ENCODE data around the gene SLC6A19. TPM values are rescaled to one million over a fixed set of nuclear protein-coding genes. Genes with fewer than 3 reads are reported as not detected.

Gene SLC6A19
- total and polyA plus RNA-seq, 2 of the 13 experiments (the other 11 are each of a cell fraction or from before 2014, with no cell fraction given), result 0.02 TPM; not detected in 1

DNA sequence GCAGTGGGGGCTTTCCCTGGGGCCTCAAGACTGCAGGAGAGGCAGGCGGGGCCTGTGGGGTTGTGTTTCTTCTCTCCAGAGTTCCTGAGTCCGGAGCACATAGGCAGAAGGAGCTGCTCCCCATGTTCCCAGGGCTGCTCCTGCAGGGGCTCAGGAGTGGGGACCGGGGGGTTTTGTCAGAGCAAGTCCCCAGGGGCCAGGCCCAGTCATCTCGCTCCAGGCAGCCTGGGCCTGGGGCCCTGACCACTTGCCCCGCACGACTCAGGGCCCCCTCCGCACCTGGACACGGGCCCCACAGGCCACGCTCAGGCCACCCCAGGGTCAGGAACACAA, 22.0 kb upstream of the SLC6A19 start:
- intact Hi-C loops (cut with micrococcal nuclease; ENCODE audit: unreplicated experiment), result no loop called here
- POLR2A ChIA-PET, result interaction anchor here (1.6 to 2.6 kb wide), 3 partner anchors 18 to 73 kb away, joined by 7 to 8 read pairs (median 7); no protein-coding TSS in a partner anchor

More for the DNA sequence above, 22.0 kb upstream of the SLC6A19 start:
- Histone ChIP-seq H3K27ac (ENCODE audit: extremely low read length, insufficient read depth, low read length) (no peak overlapping the region), H3K4me3 (replicated peaks in 1 of 3; ENCODE audit: insufficient read depth in 1 of 3, low read depth in 2 of 3, low read length in 3 of 3) (no peak overlapping the region), H3K79me2 (ENCODE audit: insufficient read depth, low read length) (no peaks in the 10 kb centered on the region), H4K20me1 (ENCODE audit: insufficient read depth, low read length) (no peaks in the 10 kb centered on the region), H3K4me2 (ENCODE audit: low read depth, low read length) (no peak overlapping the region), H2AFZ (ENCODE audit: low read length) (no peak overlapping the region), H3K36me3 (replicated peaks in 1 of 2; ENCODE audit: control insufficient read depth in 1 of 2, insufficient read depth in 2 of 2, low read length in 2 of 2) (no peaks in the 10 kb centered on the region), H3K27me3 (ENCODE audit: control insufficient read depth in 1 of 2, insufficient read depth in 2 of 2, low read length in 2 of 2) (no peaks in the 10 kb centered on the region; a peak in 1 of 5 replicates), H3K9me3 (ENCODE audit: low read length) (no peaks in the 10 kb centered on the region), H3K9ac (ENCODE audit: insufficient read depth, low read depth, low read length) (no peak overlapping the region), H3K4me1 (ENCODE audit: insufficient read depth, low read length) (peaks cover 69% of the 10 kb centered on the region)
- no peak for FAIRE-seq
- WGBS (ENCODE audit: low lambda C conversion rate), result 95% methylated on average over 5 of the region's 9 CpGs
- ATAC-seq, result no peak
- no TSS peak for BruUV-seq (replicated peaks)
- no peak for TF ChIP-seq ZNF780A (CRISPR knock-in tag; IDR thresholded peaks at IDR 0.05)
- TF ChIP-seq ISX (CRISPR knock-in tag; conservative IDR thresholded peaks at IDR 0.05), result no peak
- TF ChIP-seq ETV5 (CRISPR knock-in tag; IDR thresholded peaks at IDR 0.05; ENCODE audit: borderline replicate concordance), result no peak
- no peak for TF ChIP-seq MATR3 (CRISPR knock-in tag; IDR thresholded peaks at IDR 0.05)
- TF ChIP-seq, protein P1, sequence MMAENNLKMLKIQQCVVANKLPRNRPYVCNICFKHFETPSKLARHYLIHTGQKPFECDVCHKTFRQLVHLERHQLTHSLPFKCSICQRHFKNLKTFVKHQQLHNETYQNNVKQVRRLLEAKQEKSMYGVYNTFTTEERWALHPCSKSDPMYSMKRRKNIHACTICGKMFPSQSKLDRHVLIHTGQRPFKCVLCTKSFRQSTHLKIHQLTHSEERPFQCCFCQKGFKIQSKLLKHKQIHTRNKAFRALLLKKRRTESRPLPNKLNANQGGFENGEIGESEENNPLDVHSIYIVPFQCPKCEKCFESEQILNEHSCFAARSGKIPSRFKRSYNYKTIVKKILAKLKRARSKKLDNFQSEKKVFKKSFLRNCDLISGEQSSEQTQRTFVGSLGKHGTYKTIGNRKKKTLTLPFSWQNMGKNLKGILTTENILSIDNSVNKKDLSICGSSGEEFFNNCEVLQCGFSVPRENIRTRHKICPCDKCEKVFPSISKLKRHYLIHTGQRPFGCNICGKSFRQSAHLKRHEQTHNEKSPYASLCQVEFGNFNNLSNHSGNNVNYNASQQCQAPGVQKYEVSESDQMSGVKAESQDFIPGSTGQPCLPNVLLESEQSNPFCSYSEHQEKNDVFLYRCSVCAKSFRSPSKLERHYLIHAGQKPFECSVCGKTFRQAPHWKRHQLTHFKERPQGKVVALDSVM (CRISPR knock-in tag; IDR thresholded peaks at IDR 0.05), result no peak
- no peak for TF ChIP-seq ZNF296 (CRISPR knock-in tag; conservative IDR thresholded peaks at IDR 0.05)
- TF ChIP-seq ZBTB8A (CRISPR knock-in tag; IDR thresholded peaks at IDR 0.05; ENCODE audit: borderline replicate concordance, low read depth), result no peak
- TF ChIP-seq ZNF598 (CRISPR knock-in tag; IDR thresholded peaks at IDR 0.05; ENCODE audit: borderline replicate concordance), result no peak
- no peak for TF ChIP-seq PAWR (CRISPR knock-in tag; IDR thresholded peaks at IDR 0.05; ENCODE audit: borderline replicate concordance)
- TF ChIP-seq ZNF543 (CRISPR knock-in tag; IDR thresholded peaks at IDR 0.05), result no peak
- TF ChIP-seq, protein P2, sequence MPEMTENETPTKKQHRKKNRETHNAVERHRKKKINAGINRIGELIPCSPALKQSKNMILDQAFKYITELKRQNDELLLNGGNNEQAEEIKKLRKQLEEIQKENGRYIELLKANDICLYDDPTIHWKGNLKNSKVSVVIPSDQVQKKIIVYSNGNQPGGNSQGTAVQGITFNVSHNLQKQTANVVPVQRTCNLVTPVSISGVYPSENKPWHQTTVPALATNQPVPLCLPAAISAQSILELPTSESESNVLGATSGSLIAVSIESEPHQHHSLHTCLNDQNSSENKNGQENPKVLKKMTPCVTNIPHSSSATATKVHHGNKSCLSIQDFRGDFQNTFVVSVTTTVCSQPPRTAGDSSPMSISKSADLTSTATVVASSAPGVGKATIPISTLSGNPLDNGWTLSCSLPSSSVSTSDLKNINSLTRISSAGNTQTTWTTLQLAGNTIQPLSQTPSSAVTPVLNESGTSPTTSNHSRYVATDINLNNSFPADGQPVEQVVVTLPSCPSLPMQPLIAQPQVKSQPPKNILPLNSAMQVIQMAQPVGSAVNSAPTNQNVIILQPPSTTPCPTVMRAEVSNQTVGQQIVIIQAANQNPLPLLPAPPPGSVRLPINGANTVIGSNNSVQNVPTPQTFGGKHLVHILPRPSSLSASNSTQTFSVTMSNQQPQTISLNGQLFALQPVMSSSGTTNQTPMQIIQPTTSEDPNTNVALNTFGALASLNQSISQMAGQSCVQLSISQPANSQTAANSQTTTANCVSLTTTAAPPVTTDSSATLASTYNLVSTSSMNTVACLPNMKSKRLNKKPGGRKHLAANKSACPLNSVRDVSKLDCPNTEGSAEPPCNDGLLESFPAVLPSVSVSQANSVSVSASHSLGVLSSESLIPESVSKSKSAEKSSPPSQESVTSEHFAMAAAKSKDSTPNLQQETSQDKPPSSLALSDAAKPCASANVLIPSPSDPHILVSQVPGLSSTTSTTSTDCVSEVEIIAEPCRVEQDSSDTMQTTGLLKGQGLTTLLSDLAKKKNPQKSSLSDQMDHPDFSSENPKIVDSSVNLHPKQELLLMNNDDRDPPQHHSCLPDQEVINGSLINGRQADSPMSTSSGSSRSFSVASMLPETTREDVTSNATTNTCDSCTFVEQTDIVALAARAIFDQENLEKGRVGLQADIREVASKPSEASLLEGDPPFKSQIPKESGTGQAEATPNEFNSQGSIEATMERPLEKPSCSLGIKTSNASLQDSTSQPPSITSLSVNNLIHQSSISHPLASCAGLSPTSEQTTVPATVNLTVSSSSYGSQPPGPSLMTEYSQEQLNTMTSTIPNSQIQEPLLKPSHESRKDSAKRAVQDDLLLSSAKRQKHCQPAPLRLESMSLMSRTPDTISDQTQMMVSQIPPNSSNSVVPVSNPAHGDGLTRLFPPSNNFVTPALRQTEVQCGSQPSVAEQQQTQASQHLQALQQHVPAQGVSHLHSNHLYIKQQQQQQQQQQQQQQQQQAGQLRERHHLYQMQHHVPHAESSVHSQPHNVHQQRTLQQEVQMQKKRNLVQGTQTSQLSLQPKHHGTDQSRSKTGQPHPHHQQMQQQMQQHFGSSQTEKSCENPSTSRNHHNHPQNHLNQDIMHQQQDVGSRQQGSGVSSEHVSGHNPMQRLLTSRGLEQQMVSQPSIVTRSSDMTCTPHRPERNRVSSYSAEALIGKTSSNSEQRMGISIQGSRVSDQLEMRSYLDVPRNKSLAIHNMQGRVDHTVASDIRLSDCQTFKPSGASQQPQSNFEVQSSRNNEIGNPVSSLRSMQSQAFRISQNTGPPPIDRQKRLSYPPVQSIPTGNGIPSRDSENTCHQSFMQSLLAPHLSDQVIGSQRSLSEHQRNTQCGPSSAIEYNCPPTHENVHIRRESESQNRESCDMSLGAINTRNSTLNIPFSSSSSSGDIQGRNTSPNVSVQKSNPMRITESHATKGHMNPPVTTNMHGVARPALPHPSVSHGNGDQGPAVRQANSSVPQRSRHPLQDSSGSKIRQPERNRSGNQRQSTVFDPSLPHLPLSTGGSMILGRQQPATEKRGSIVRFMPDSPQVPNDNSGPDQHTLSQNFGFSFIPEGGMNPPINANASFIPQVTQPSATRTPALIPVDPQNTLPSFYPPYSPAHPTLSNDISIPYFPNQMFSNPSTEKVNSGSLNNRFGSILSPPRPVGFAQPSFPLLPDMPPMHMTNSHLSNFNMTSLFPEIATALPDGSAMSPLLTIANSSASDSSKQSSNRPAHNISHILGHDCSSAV (CRISPR knock-in tag; IDR thresholded peaks at IDR 0.05; ENCODE audit: borderline replicate concordance), result no peak
- TF ChIP-seq, protein P3, sequence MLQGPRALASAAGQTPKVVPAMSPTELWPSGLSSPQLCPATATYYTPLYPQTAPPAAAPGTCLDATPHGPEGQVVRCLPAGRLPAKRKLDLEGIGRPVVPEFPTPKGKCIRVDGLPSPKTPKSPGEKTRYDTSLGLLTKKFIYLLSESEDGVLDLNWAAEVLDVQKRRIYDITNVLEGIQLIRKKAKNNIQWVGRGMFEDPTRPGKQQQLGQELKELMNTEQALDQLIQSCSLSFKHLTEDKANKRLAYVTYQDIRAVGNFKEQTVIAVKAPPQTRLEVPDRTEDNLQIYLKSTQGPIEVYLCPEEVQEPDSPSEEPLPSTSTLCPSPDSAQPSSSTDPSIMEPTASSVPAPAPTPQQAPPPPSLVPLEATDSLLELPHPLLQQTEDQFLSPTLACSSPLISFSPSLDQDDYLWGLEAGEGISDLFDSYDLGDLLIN (CRISPR knock-in tag; IDR thresholded peaks at IDR 0.05; ENCODE audit: borderline replicate concordance), result no peak
- in situ Hi-C loops (cut with HindIII; ENCODE audit: extremely low pct_ligation_motif_present, low pct_unique_long_range_greater_than_20kb), result loop anchor here (10.0 kb wide), 1 partner anchor 465 kb away; no protein-coding TSS in a partner anchor
- DNase-seq (ENCODE audit: low spot score), result no peak
- CTCF ChIA-PET (ENCODE audit: low intra/inter-chr PET ratio, low total read pairs), result no interaction called here

Measured in HepG2 (cell line).